ENCODE data around the gene GALNT12. TPM values are rescaled to one million over a fixed set of nuclear protein-coding genes. Genes with fewer than 3 reads are reported as not detected.

Gene GALNT12
- total and polyA plus RNA-seq, 2 donors (not counting 1 experiment from before 2014, with no cell fraction given), result 3.2 to 4.5 TPM

- H3K27me3 Mint-ChIP-seq, result peaks cover 25% of the 10 kb centered on the region
- H3K4me1 Mint-ChIP-seq, result no peaks in the 10 kb centered on the region
- no peaks in the 10 kb centered on the region for H4K20me1 ChIP-seq (ENCODE audit: control insufficient read depth, insufficient read depth, low read length, poor library complexity, severe bottlenecking)
- CTCF ChIA-PET, result interaction anchor here (1.9 kb wide), 1 partner anchor 17 kb away, joined by 8 read pairs; no protein-coding TSS in a partner anchor
- no peak overlapping the region for H3K4me3 Mint-ChIP-seq
- no peaks in the 10 kb centered on the region for H3K79me2 ChIP-seq (ENCODE audit: control insufficient read depth, insufficient read depth, low read length)
- H3K9ac ChIP-seq (ENCODE audit: low read length), result no peak overlapping the region
- H3K4me1 ChIP-seq (ENCODE audit: control insufficient read depth in 2 of 2, insufficient read depth in 2 of 2, low read length in 2 of 2), result no peaks in the 10 kb centered on the region
- no peak overlapping the region for H2AFZ ChIP-seq (ENCODE audit: insufficient read depth, low read depth, low read length, poor library complexity, severe bottlenecking)
- WGBS (ENCODE audit: insufficient coverage), result 83% methylated on average over 1 of the region's 5 CpGs
- H3K36me3 ChIP-seq (replicated peaks in 1 of 2; ENCODE audit: control extremely low read depth in 1 of 2, control insufficient read depth in 1 of 2, extremely low read depth in 1 of 2, insufficient read depth in 2 of 2, low read length in 1 of 2), result no peaks in the 10 kb centered on the region
- H3K27me3 ChIP-seq (replicated peaks in 1 of 4; ENCODE audit: control extremely low read depth in 1 of 4, control insufficient read depth in 3 of 4, insufficient read depth in 4 of 4, low read length in 3 of 4), result peaks cover 0 to 2% (median 0%) of the 10 kb centered on the region in 4 experiments
- POLR2A ChIA-PET, result no interaction called here
- no peak overlapping the region for H3K27ac ChIP-seq (ENCODE audit: low read length in 2 of 2)
- no peak overlapping the region for H3K4me2 ChIP-seq (replicated peaks; ENCODE audit: low read depth, low read length, poor library complexity, severe bottlenecking)
- no peak overlapping the region for H3K4me3 ChIP-seq (ENCODE audit: control extremely low read depth in 1 of 5, extremely low read depth in 1 of 5, insufficient read depth in 1 of 5, low read depth in 2 of 5, low read length in 4 of 5)
- intact Hi-C loops (cut with micrococcal nuclease), result no loop called here
- no peaks in the 10 kb centered on the region for H3K9me3 ChIP-seq (ENCODE audit: control extremely low read depth in 1 of 3, control insufficient read depth in 2 of 3, insufficient read depth in 1 of 3, low read length in 2 of 3)
- no peak overlapping the region for H3K27ac Mint-ChIP-seq
- ATAC-seq (ENCODE audit: low read depth) (no peak), DNase-seq (no peak)
- TF ChIP-seq, protein P1, sequence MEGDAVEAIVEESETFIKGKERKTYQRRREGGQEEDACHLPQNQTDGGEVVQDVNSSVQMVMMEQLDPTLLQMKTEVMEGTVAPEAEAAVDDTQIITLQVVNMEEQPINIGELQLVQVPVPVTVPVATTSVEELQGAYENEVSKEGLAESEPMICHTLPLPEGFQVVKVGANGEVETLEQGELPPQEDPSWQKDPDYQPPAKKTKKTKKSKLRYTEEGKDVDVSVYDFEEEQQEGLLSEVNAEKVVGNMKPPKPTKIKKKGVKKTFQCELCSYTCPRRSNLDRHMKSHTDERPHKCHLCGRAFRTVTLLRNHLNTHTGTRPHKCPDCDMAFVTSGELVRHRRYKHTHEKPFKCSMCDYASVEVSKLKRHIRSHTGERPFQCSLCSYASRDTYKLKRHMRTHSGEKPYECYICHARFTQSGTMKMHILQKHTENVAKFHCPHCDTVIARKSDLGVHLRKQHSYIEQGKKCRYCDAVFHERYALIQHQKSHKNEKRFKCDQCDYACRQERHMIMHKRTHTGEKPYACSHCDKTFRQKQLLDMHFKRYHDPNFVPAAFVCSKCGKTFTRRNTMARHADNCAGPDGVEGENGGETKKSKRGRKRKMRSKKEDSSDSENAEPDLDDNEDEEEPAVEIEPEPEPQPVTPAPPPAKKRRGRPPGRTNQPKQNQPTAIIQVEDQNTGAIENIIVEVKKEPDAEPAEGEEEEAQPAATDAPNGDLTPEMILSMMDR (IDR thresholded peaks at IDR 0.05), result no peak
- TF ChIP-seq EZH2 (IDR thresholded peaks at IDR 0.05; ENCODE audit: borderline replicate concordance, insufficient read depth, low read depth, low read length, poor library complexity, severe bottlenecking), result no peak
- H3K9me3 Mint-ChIP-seq (ENCODE audit: insufficient read depth), result no peaks in the 10 kb centered on the region
Measured at GRCh38 chr9:98865284-98865875, 57.9 kb downstream of the GALNT12 start.

DNA sequence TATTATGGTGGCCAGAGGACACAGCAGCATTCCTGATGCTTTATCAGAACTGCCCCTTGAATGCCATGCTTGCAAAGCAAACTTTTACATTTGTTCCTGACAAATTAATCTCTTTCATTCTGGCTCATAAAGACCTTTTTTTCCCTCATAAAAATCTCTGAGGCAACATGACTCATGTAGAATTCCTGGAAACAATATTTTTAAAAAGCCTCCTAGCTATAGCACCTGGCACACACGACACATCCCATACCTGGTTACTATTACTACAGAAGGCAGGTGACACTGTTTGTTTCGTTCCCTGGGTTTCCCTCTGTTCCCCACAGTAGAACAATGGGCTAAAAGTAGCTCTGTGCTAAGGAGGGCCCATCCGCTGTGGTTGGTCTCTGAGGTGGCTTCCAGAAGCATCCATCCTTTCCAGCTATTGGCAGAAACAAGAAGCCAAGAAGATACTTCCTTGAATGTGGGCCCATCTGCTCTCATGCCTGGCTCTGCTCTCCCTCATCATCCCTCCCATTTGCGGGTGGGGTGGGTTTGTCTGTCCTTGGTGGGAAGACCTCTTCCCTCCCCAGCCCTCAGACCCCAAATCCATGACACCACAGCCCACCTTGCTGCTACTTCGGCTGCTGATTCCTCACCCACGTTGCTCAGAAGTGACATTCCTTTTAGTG lies 59.1 kb downstream of the GALNT12 start:
- intact Hi-C loops (cut with micrococcal nuclease), result no loop called here
- ATAC-seq (ENCODE audit: low read depth), result no peak
- Mint-ChIP-seq H3K9me3 (ENCODE audit: insufficient read depth) (no peaks in the 10 kb centered on the region), H3K27ac (no peak overlapping the region), H3K4me1 (no peaks in the 10 kb centered on the region), H3K4me3 (no peak overlapping the region), H3K27me3 (peaks cover 29% of the 10 kb centered on the region)
- no peaks in the 10 kb centered on the region for H3K79me2 ChIP-seq (ENCODE audit: control insufficient read depth, insufficient read depth, low read length)
- no peak overlapping the region for H3K4me2 ChIP-seq (replicated peaks; ENCODE audit: low read depth, low read length, poor library complexity, severe bottlenecking)
- H3K4me3 ChIP-seq (ENCODE audit: control extremely low read depth in 1 of 5, extremely low read depth in 1 of 5, insufficient read depth in 1 of 5, low read depth in 2 of 5, low read length in 4 of 5), result no peak overlapping the region
- H2AFZ ChIP-seq (ENCODE audit: insufficient read depth, low read depth, low read length, poor library complexity, severe bottlenecking), result no peak overlapping the region
- peaks cover 0 to 2% (median 0%) of the 10 kb centered on the region in 4 experiments for H3K27me3 ChIP-seq (replicated peaks in 1 of 4; ENCODE audit: control extremely low read depth in 1 of 4, control insufficient read depth in 3 of 4, insufficient read depth in 4 of 4, low read length in 3 of 4)
- H3K9ac ChIP-seq (ENCODE audit: low read length), result no peak overlapping the region
- POLR2A ChIA-PET, result no interaction called here
- no peaks in the 10 kb centered on the region for H4K20me1 ChIP-seq (ENCODE audit: control insufficient read depth, insufficient read depth, low read length, poor library complexity, severe bottlenecking)
- CTCF ChIA-PET, result interaction anchor here (1.2 kb wide), 1 partner anchor 19 kb away, joined by 5 read pairs; no protein-coding TSS in a partner anchor
- no peak for DNase-seq
- no peak overlapping the region for H3K27ac ChIP-seq (ENCODE audit: low read length in 2 of 2)
- no peaks in the 10 kb centered on the region for H3K36me3 ChIP-seq (replicated peaks in 1 of 2; ENCODE audit: control extremely low read depth in 1 of 2, control insufficient read depth in 1 of 2, extremely low read depth in 1 of 2, insufficient read depth in 2 of 2, low read length in 1 of 2)
- H3K4me1 ChIP-seq (ENCODE audit: control insufficient read depth in 2 of 2, insufficient read depth in 2 of 2, low read length in 2 of 2), result no peaks in the 10 kb centered on the region
- H3K9me3 ChIP-seq (ENCODE audit: control extremely low read depth in 1 of 3, control insufficient read depth in 2 of 3, insufficient read depth in 1 of 3, low read length in 2 of 3), result no peaks in the 10 kb centered on the region
- 18% methylated on average over 4 of the region's 6 CpGs for WGBS (ENCODE audit: insufficient coverage)
- TF ChIP-seq, protein P1 (IDR thresholded peaks at IDR 0.05), result no peak
- TF ChIP-seq EZH2 (IDR thresholded peaks at IDR 0.05; ENCODE audit: borderline replicate concordance, insufficient read depth, low read depth, low read length, poor library complexity, severe bottlenecking), result no peak
